H1 (cell line): ENCODE data around the gene ADAMTS3. TPM values are rescaled to one million over a fixed set of nuclear protein-coding genes. Genes with fewer than 3 reads are reported as not detected.

ENCODE experiments used
- CTCF ChIA-PET: fragments of 300-600 bp; sonication (Branson Sonifier 250); formaldehyde crosslinking; loops from one replicate; lab custom pipeline; 2021; ENCODE audit not compliant: partially characterized antibody; lab: Charles Lee
- POLR2A ChIA-PET: fragments of 300-600 bp; sonication (Branson Sonifier 250); formaldehyde crosslinking; loops from one replicate; lab custom pipeline; 2021; ENCODE audit warnings: inconsistent platforms; ENCODE audit not compliant: partially characterized antibody; lab: Charles Lee
- DNase-seq, 2 experiments: peaks; one replicate each; pipeline versions ENCODE4 v3.0.0 to v3.0.0-alpha.2; 2010 to 2022; ENCODE audit warnings: low spot score in 2 of 2, low read depth in 1 of 2, mixed read lengths in 1 of 2
- FAIRE-seq: peaks from 2 replicates; lab custom pipeline; 2011; peaks lifted over from hg19 to GRCh38; lab: Jason Lieb, UNC
- H2AFZ ChIP-seq: 2 replicates; pipeline ENCODE4 v1.8.1; 2012; ENCODE audit warnings: low read length, inconsistent platforms
- H2AK5ac ChIP-seq: 2 replicates; pipeline ENCODE4 v1.6.1; 2013; ENCODE audit warnings: low read depth, low read length
- H2BK120ac ChIP-seq: replicated peaks from 2 replicates; pipeline ENCODE3; 2013; ENCODE audit warnings: low read depth, low read length, inconsistent platforms
- H2BK12ac ChIP-seq: 2 replicates; pipeline ENCODE4 v1.6.1; 2013; ENCODE audit warnings: low read depth, low read length
- H2BK15ac ChIP-seq: 2 replicates; pipeline ENCODE4 v1.6.1; 2013; ENCODE audit warnings: low read length
- H2BK20ac ChIP-seq: 2 replicates; pipeline ENCODE4 v1.6.1; 2013; ENCODE audit warnings: low read length
- H2BK5ac ChIP-seq: 2 replicates; pipeline ENCODE4 v1.6.1; 2013; ENCODE audit warnings: low read depth, low read length
- H3K14ac ChIP-seq: 2 replicates; pipeline ENCODE4 v1.6.1; 2013; ENCODE audit warnings: inconsistent platforms; ENCODE audit not compliant: insufficient read length
- H3K18ac ChIP-seq: 2 replicates; pipeline ENCODE4 v1.6.1; 2013; ENCODE audit warnings: low read length; ENCODE audit errors: extremely low read depth
- H3K23ac ChIP-seq: 2 replicates; pipeline ENCODE4 v1.6.1; 2013; ENCODE audit warnings: inconsistent platforms; ENCODE audit not compliant: insufficient read length
- H3K23me2 ChIP-seq: 2 replicates; pipeline ENCODE4 v1.6.1; 2013; ENCODE audit warnings: low read depth, low read length
- H3K27ac ChIP-seq: 2 replicates; pipeline ENCODE4 v1.6.1; 2011; ENCODE audit warnings: low read depth, low read length, inconsistent platforms
- H3K27me3 ChIP-seq, 4 experiments: replicated peaks in 1 of 4; 1 replicate in 1 of 4; 2 replicates in 3 of 4; pipeline versions ENCODE4 v1.6.1 to v1.8.1; 2011 to 2013; ENCODE audit warnings: low read length in 3 of 4, mild to moderate bottlenecking in 3 of 4, inconsistent platforms in 2 of 4, mixed read lengths in 2 of 4, moderate library complexity in 1 of 4; ENCODE audit not compliant: control insufficient read depth in 3 of 4, insufficient read depth in 3 of 4; ENCODE audit errors: extremely low read depth in 1 of 4
- H3K36me3 ChIP-seq, 4 experiments: 2 replicates each; pipeline versions ENCODE4 v1.6.1 to v1.8.1; 2011 to 2013; ENCODE audit warnings: mild to moderate bottlenecking in 4 of 4, low read length in 3 of 4, moderate library complexity in 2 of 4, control low read depth in 1 of 4, inconsistent platforms in 1 of 4; ENCODE audit not compliant: insufficient read depth in 4 of 4, control insufficient read depth in 2 of 4
- H3K4ac ChIP-seq: replicated peaks from 2 replicates; pipeline ENCODE3; 2013; ENCODE audit warnings: low read length, low read depth, mixed read lengths, inconsistent platforms; ENCODE audit not compliant: insufficient read length
- H3K4me1 ChIP-seq, 4 experiments: replicated peaks in 1 of 4; 1 replicate in 1 of 4; 2 replicates in 3 of 4; pipeline versions ENCODE4 v1.6.1 to v1.8.1; 2011 to 2013; ENCODE audit warnings: low read length in 3 of 4, inconsistent platforms in 2 of 4, mixed read lengths in 1 of 4; ENCODE audit not compliant: insufficient read depth in 4 of 4, control insufficient read depth in 3 of 4
- H3K4me2 ChIP-seq, 2 experiments: 2 replicates each; pipeline versions ENCODE4 v1.6.1 to v1.8.1; 2011 to 2013; ENCODE audit warnings: low read depth in 2 of 2, low read length in 2 of 2, control low read depth in 1 of 2, inconsistent platforms in 1 of 2, mild to moderate bottlenecking in 1 of 2; ENCODE audit not compliant: insufficient read depth in 1 of 2
- H3K4me3 ChIP-seq, 4 experiments: fragments of 200-600, 300-600 bp in 1 of 4; sonication (generic), shearing (Covaris generic), sonication (Bioruptor Twin) in 1 of 4; 2 replicates each; pipeline versions ENCODE4 v1.5.1 to v1.8.1; 2011 to 2016; ENCODE audit warnings: low read length in 4 of 4, low read depth in 3 of 4, control low read depth in 2 of 4, inconsistent platforms in 2 of 4, mild to moderate bottlenecking in 2 of 4, mixed read lengths in 1 of 4, moderate library complexity in 1 of 4; ENCODE audit not compliant: insufficient read depth in 2 of 4; ENCODE audit errors: extremely low read depth in 1 of 4
- H3K56ac ChIP-seq: replicated peaks from 2 replicates; pipeline ENCODE3; 2013; ENCODE audit warnings: low read depth, mild to moderate bottlenecking, mixed read lengths, low read length, inconsistent platforms; ENCODE audit not compliant: insufficient read length
- H3K79me1 ChIP-seq: 2 replicates; pipeline ENCODE4 v1.6.1; 2013; ENCODE audit warnings: low read depth, low read length, control low read depth
- H3K79me2 ChIP-seq, 2 experiments: 2 replicates each; pipeline versions ENCODE4 v1.6.1 to v1.8.1; 2012 to 2013; ENCODE audit warnings: low read length in 2 of 2, mild to moderate bottlenecking in 2 of 2, inconsistent platforms in 1 of 2; ENCODE audit not compliant: insufficient read depth in 2 of 2, control insufficient read depth in 1 of 2
- H3K9ac ChIP-seq, 4 experiments: replicated peaks in 1 of 4; 1 replicate in 1 of 4; 2 replicates in 3 of 4; pipeline versions ENCODE4 v1.6.1 to v1.8.1; 2011 to 2013; ENCODE audit warnings: low read depth in 3 of 4, low read length in 3 of 4, control low read depth in 2 of 4, mild to moderate bottlenecking in 2 of 4, moderate library complexity in 2 of 4, inconsistent platforms in 1 of 4; ENCODE audit errors: extremely low read depth in 1 of 4
- H3K9me3 ChIP-seq, 2 experiments: 2 replicates each; pipeline versions ENCODE4 v1.6.1 to v1.8.1; 2012 to 2013; ENCODE audit warnings: mild to moderate bottlenecking in 2 of 2, moderate library complexity in 2 of 2, control low read depth in 1 of 2, inconsistent platforms in 1 of 2, low read depth in 1 of 2, low read length in 1 of 2, mixed read lengths in 1 of 2; ENCODE audit not compliant: insufficient read depth in 2 of 2
- H4K20me1 ChIP-seq, 2 experiments: replicated peaks in 1 of 2; 2 replicates each; pipeline versions ENCODE3 to v1.8.1; 2011 to 2013; ENCODE audit warnings: inconsistent platforms in 2 of 2, low read length in 2 of 2, mild to moderate bottlenecking in 1 of 2; ENCODE audit not compliant: insufficient read depth in 2 of 2, control insufficient read depth in 1 of 2
- H4K5ac ChIP-seq: 2 replicates; pipeline ENCODE4 v1.6.1; 2013; ENCODE audit warnings: low read length, low read depth, mixed read lengths, inconsistent platforms; ENCODE audit not compliant: insufficient read length
- H4K8ac ChIP-seq: 2 replicates; pipeline ENCODE4 v1.8.0; 2013; ENCODE audit warnings: mild to moderate bottlenecking, moderate library complexity, low read length, inconsistent platforms; ENCODE audit not compliant: insufficient read depth; ENCODE audit errors: extremely low read depth
- H4K91ac ChIP-seq: replicated peaks from 2 replicates; pipeline ENCODE3; 2013; ENCODE audit warnings: low read length, mixed read lengths, inconsistent platforms; ENCODE audit not compliant: insufficient read length
- ASH2L ChIP-seq: fragments of 200-600, 300-600 bp; sonication (generic); IDR thresholded peaks from one replicate; pipeline ENCODE4 v1.7.1; 2017; ENCODE audit warnings: low read length
- BCL11A ChIP-seq, 2 experiments: IDR thresholded peaks; one replicate each; pipeline ENCODE4 v1.6.1; 2011; ENCODE audit warnings: low read depth in 2 of 2, low read length in 2 of 2, mild to moderate bottlenecking in 2 of 2
- FOSL1 ChIP-seq: IDR thresholded peaks from 2 replicates; pipeline ENCODE4 v1.6.1; 2011; ENCODE audit warnings: mild to moderate bottlenecking, low read depth, low read length, moderate library complexity; ENCODE audit not compliant: insufficient read depth
- POU5F1 ChIP-seq: IDR thresholded peaks from 2 replicates; pipeline ENCODE4 v1.6.1; 2011; ENCODE audit warnings: low read depth, mild to moderate bottlenecking, low read length, moderate library complexity
- SIRT6 ChIP-seq: IDR thresholded peaks from one replicate; pipeline ENCODE4 v1.7.1; 2012; ENCODE audit warnings: low read length, inconsistent platforms
- WGBS, 2 experiments: shearing (Covaris generic) in 1 of 2; methylation state at CpG; one replicate each; pipeline versions ENCODE4 v1.1.6 to v1.1.7; 2013 to 2015; ENCODE audit warnings: low lambda C conversion rate in 2 of 2, mixed read lengths in 2 of 2, inconsistent platforms in 1 of 2, low coverage in 1 of 2, missing lambda C conversion rate in 1 of 2; ENCODE audit not compliant: insufficient replicate concordance in 2 of 2, insufficient coverage in 1 of 2, insufficient read length in 1 of 2; ENCODE audit errors: extremely low coverage in 1 of 2, missing lambda C conversion rate in 1 of 2; 5-methylcytosine and 5-hydroxymethylcytosine counted together
- polyA plus RNA-seq, 7 experiments: library from polyadenylated mRNA; depleted of rRNA in 3 of 7; stranded (reverse) in 5 of 7; unstranded in 2 of 7; fragments of >200 nt in 5 of 7; fragments of 200-250 nt in 2 of 7; gene quantifications; 1 replicate in 5 of 7; 2 replicates in 1 of 7; 4 replicates in 1 of 7; pipeline versions ENCODE4 v1.2.1 to v1.2.3, GENCODE V29; 2011 to 2013; ENCODE audit warnings: missing spikeins in 2 of 7, mixed read lengths in 2 of 7
- total RNA-seq: library from RNA; stranded (reverse); fragmentation: NEBNext Ultra II Directional; extraction: Animal tissue kit (Norgen Biotek cat#: 25700); gene quantifications from 2 replicates; pipeline ENCODE4 v1.2.1, GENCODE V29; 2021
- TF ChIP-seq, protein P1 (sequence below), 3 experiments: IDR thresholded peaks; 1 replicate in 2 of 3; 2 replicates in 1 of 3; pipeline versions ENCODE4 v1.5.1 to v1.6.1; 2011; ENCODE audit warnings: low read length in 3 of 3, mild to moderate bottlenecking in 3 of 3, inconsistent platforms in 2 of 3, low read depth in 1 of 3, moderate library complexity in 1 of 3; ENCODE audit not compliant: insufficient read depth in 1 of 3; ENCODE audit errors: control extremely low read depth in 1 of 3

ADAMTS3 gene
- total and polyA plus RNA-seq, 2 of the 8 experiments (the other 6 are each of a cell fraction or from before 2014, with no cell fraction given), result 1.3 to 3.4 TPM

DNA sequence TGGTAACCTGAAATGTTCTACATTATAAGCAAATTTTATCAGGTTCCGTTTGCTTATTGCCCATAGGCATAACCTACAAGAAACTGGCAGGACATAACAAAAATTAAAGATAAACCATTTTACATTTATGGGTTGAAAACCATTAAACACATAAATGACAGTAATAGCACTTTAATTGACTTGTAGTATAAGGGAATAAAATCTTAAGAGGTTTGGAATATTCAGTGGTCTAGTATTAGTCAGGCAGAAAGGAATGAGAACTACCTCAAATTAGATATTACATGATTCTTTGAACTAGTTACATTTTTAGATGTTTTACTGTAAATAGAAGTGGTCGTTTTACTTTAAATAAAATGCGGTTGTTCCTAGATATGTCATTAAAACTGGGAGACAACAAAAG, 111.9 kb downstream of the ADAMTS3 start:
- no peak for TF ChIP-seq ASH2L
- TF ChIP-seq SIRT6, result no peak
- no peak for TF ChIP-seq FOSL1
- no peak for TF ChIP-seq BCL11A (IDR thresholded peaks at IDR 0.05; ENCODE audit: low read depth in 2 of 2, low read length in 2 of 2)
- TF ChIP-seq POU5F1, result no peak
- TF ChIP-seq, protein P1, sequence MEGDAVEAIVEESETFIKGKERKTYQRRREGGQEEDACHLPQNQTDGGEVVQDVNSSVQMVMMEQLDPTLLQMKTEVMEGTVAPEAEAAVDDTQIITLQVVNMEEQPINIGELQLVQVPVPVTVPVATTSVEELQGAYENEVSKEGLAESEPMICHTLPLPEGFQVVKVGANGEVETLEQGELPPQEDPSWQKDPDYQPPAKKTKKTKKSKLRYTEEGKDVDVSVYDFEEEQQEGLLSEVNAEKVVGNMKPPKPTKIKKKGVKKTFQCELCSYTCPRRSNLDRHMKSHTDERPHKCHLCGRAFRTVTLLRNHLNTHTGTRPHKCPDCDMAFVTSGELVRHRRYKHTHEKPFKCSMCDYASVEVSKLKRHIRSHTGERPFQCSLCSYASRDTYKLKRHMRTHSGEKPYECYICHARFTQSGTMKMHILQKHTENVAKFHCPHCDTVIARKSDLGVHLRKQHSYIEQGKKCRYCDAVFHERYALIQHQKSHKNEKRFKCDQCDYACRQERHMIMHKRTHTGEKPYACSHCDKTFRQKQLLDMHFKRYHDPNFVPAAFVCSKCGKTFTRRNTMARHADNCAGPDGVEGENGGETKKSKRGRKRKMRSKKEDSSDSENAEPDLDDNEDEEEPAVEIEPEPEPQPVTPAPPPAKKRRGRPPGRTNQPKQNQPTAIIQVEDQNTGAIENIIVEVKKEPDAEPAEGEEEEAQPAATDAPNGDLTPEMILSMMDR (IDR thresholded peaks at IDR 0.05; ENCODE audit: control extremely low read depth in 1 of 3, insufficient read depth in 1 of 3, low read depth in 1 of 3, low read length in 3 of 3), result no peak
- H2BK15ac ChIP-seq, result no peak overlapping the region
- no peak overlapping the region for H4K91ac ChIP-seq
- H4K5ac ChIP-seq, result no peak overlapping the region
- H4K20me1 ChIP-seq, result no peaks in the 10 kb centered on the region
- no peak overlapping the region for H2BK20ac ChIP-seq
- no peak overlapping the region for H2BK5ac ChIP-seq
- H3K27me3 ChIP-seq, result no peaks in the 10 kb centered on the region
- DNase-seq (no peak), FAIRE-seq (no peak)
- no peaks in the 10 kb centered on the region for H3K9me3 ChIP-seq
- H3K23ac ChIP-seq, result no peak overlapping the region
- no peaks in the 10 kb centered on the region for H3K4me1 ChIP-seq
- no peak overlapping the region for H3K4me3 ChIP-seq
- H3K56ac ChIP-seq, result no peak overlapping the region
- no peak overlapping the region for H3K4ac ChIP-seq
- H3K27ac ChIP-seq, result no peak overlapping the region
- 88% methylated on average over 3 of the region's 3 CpGs; no CpG with 5 or more reads in 1 of the 2 experiments for WGBS, 2 experiments
- no peaks in the 10 kb centered on the region; the same call in 1 of the 2 replicates for H3K23me2 ChIP-seq
- no peak overlapping the region for H2AFZ ChIP-seq
- H3K79me2 ChIP-seq, result no peaks in the 10 kb centered on the region
- H3K18ac ChIP-seq, result no peak overlapping the region
- no peak overlapping the region for H4K8ac ChIP-seq
- no peak overlapping the region for H2BK120ac ChIP-seq
- no peaks in the 10 kb centered on the region for H3K36me3 ChIP-seq
- ChIA-PET CTCF (interaction anchor here (1.0 kb wide), 1 partner anchor 11 kb away, joined by 3 read pairs; no protein-coding TSS in a partner anchor), POLR2A (no interaction called here)
- H2AK5ac ChIP-seq, result no peak overlapping the region
- no peaks in the 10 kb centered on the region for H3K79me1 ChIP-seq
- H3K4me2 ChIP-seq, result no peak overlapping the region
- no peak overlapping the region for H3K14ac ChIP-seq
- no peak overlapping the region for H3K9ac ChIP-seq
- no peak overlapping the region for H2BK12ac ChIP-seq
